Neuronal stem cell (in vitro differentiated cells): Measurements from ENCODE around the gene CIRBP.

Source experiments
- DNase-seq: peaks from one replicate; pipeline ENCODE4 v3.0.0-alpha.2; 2013; ENCODE audit warnings: low spot score
- H2AFZ ChIP-seq: one replicate; pipeline ENCODE4 v1.6.1; 2013; ENCODE audit warnings: mild to moderate bottlenecking, low read length, inconsistent platforms
- H2AK5ac ChIP-seq: 2 replicates; pipeline ENCODE4 v1.6.1; 2013; ENCODE audit warnings: low read depth, mild to moderate bottlenecking, inconsistent platforms, low read length, moderate library complexity, mixed read lengths
- H2BK120ac ChIP-seq: 2 replicates; pipeline ENCODE4 v1.6.1; 2013; ENCODE audit warnings: low read depth, mild to moderate bottlenecking, inconsistent platforms, low read length, moderate library complexity, mixed read lengths
- H2BK12ac ChIP-seq: one replicate; pipeline ENCODE4 v1.6.1; 2013; ENCODE audit warnings: low read length, inconsistent platforms
- H2BK15ac ChIP-seq: 2 replicates; pipeline ENCODE4 v1.6.1; 2013; ENCODE audit warnings: mild to moderate bottlenecking, low read length, inconsistent platforms, mixed read lengths
- H2BK5ac ChIP-seq: one replicate; pipeline ENCODE4 v1.6.1; 2013; ENCODE audit warnings: inconsistent platforms, mild to moderate bottlenecking, low read length, moderate library complexity
- H3K14ac ChIP-seq: one replicate; pipeline ENCODE4 v1.6.1; 2013; ENCODE audit warnings: low read length, inconsistent platforms
- H3K18ac ChIP-seq: 2 replicates; pipeline ENCODE4 v1.6.1; 2013; ENCODE audit warnings: low read length, inconsistent platforms
- H3K23ac ChIP-seq: 2 replicates; pipeline ENCODE4 v1.6.1; 2013; ENCODE audit warnings: low read depth, mild to moderate bottlenecking, mixed read lengths, low read length, inconsistent platforms; ENCODE audit not compliant: poor library complexity
- H3K27ac ChIP-seq: replicated peaks from 3 replicates; pipeline ENCODE4 v1.5.1; 2013; ENCODE audit warnings: low read length, inconsistent platforms
- H3K27me3 ChIP-seq, 3 experiments: 2 replicates each; pipeline ENCODE4 v1.6.1; 2013; ENCODE audit warnings: low read length in 3 of 3, mild to moderate bottlenecking in 2 of 3, inconsistent platforms in 1 of 3, low read depth in 1 of 3, mixed read lengths in 1 of 3, moderate library complexity in 1 of 3; ENCODE audit not compliant: control insufficient read depth in 3 of 3, insufficient read depth in 3 of 3
- H3K36me3 ChIP-seq, 2 donors: replicated peaks in 1 of 2; 2 replicates each; pipeline ENCODE4 v1.6.1; 2013; ENCODE audit warnings: low read length in 2 of 2; ENCODE audit not compliant: control insufficient read depth in 2 of 2, insufficient read depth in 2 of 2
- H3K4ac ChIP-seq: 2 replicates; pipeline ENCODE4 v1.6.1; 2013; ENCODE audit warnings: inconsistent platforms, mild to moderate bottlenecking, low read length, moderate library complexity
- H3K4me1 ChIP-seq, 2 donors: 1 replicate in 1 of 2; 2 replicates in 1 of 2; pipeline ENCODE4 v1.6.1; 2013; ENCODE audit warnings: low read length in 2 of 2, low read depth in 1 of 2; ENCODE audit not compliant: control insufficient read depth in 2 of 2, insufficient read depth in 1 of 2
- H3K4me2 ChIP-seq: one replicate; pipeline ENCODE4 v1.6.1; 2013; ENCODE audit warnings: mild to moderate bottlenecking, low read length, inconsistent platforms; ENCODE audit not compliant: insufficient read depth, poor library complexity, severe bottlenecking
- H3K4me3 ChIP-seq, 2 donors: 2 replicates each; pipeline ENCODE4 v1.5.1; 2013; ENCODE audit warnings: low read length in 2 of 2, mild to moderate bottlenecking in 2 of 2, inconsistent platforms in 1 of 2, moderate library complexity in 1 of 2
- H3K79me1 ChIP-seq: one replicate; pipeline ENCODE4 v1.6.1; 2013; ENCODE audit warnings: low read depth, mild to moderate bottlenecking, inconsistent platforms, low read length, moderate library complexity
- H3K9ac ChIP-seq: one replicate; pipeline ENCODE4 v1.6.1; 2013; ENCODE audit warnings: mild to moderate bottlenecking, low read depth, low read length, inconsistent platforms; ENCODE audit not compliant: poor library complexity
- H3K9me3 ChIP-seq, 2 donors: replicated peaks in 1 of 2; 2 replicates each; pipeline versions ENCODE3 to v1.6.1; 2013; ENCODE audit warnings: low read length in 2 of 2, mild to moderate bottlenecking in 2 of 2, inconsistent platforms in 1 of 2, low read depth in 1 of 2, mixed read lengths in 1 of 2, moderate library complexity in 1 of 2; ENCODE audit not compliant: control insufficient read depth in 2 of 2, insufficient read depth in 1 of 2
- H4K8ac ChIP-seq: one replicate; pipeline ENCODE4 v1.6.1; 2013; ENCODE audit warnings: low read depth, mild to moderate bottlenecking, inconsistent platforms, low read length, moderate library complexity
- H4K91ac ChIP-seq: one replicate; pipeline ENCODE4 v1.6.1; 2013; ENCODE audit warnings: low read length, low read depth, mild to moderate bottlenecking, inconsistent platforms; ENCODE audit not compliant: poor library complexity
- WGBS, 2 donors: extraction: QIAGEN DNeasy Blood & Tissue Kit; methylation state at CpG; one replicate each; pipeline ENCODE4 v1.1.7; 2013; ENCODE audit warnings: missing lambda C conversion rate in 2 of 2, mixed read lengths in 1 of 2; ENCODE audit not compliant: insufficient read length in 2 of 2, insufficient replicate concordance in 1 of 2; ENCODE audit errors: extremely low coverage in 2 of 2; 5-methylcytosine and 5-hydroxymethylcytosine counted together

CIRBP gene

DNA sequence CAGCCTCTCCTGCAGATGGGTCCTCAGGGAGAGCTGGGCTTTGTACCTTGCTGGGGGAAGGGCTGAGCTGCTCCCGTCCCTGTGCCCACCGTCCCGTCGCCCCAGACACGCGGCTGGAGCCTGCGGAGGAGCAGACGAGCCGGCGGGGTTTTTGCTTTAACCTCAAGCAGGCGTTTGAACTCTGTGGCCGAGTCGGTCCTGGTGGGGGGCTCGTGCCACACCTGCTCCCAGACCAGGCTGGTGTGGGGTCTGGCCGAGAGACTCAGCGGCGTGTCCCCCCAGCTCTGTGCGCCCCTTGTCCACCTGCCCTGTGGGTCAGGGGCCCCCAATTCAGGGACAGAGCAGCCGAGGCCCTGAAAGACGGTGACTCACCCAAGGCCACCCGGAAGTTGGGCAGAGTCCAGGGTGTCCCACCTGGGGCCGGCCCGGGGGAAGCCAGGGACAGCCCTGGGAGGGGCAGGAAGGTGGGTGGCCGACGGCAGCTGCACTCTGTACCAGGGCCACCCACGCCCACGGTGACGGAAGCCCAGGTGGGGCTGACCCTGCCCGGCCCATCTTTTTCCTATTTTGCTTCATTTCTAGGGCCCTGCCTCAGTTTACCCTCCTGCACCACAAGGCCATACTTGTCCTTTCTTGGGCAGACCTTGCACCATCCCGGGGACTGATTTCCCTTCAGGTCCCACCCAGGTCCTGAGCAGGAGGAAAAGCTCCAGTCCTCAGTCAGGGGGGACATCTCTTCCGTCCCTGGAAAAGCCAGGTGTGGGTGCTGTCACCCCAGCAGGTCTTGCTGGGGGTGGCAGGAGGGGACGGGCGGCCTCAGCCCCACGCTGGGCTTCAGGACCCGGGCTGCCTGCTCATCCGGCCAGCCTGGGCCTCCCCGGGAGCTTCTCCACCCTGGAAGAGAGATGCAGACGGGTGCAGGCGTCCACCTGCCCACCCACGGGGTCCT lies 21.8 kb downstream of the CIRBP start:
- Histone ChIP-seq H2AK5ac (peak overlapping the region; percentile 86), H3K4me3 (no peak overlapping the region), H2BK15ac (peak overlapping the region; percentile 2), H4K91ac (no peak overlapping the region), H3K9me3 (no peaks in the 10 kb centered on the region), H3K27ac (no peak overlapping the region), H3K9ac (peak overlapping the region; percentile 9), H3K18ac (peak overlapping the region; percentile 83), H3K14ac (no peak overlapping the region), H3K4me2 (no peak overlapping the region), H3K36me3 (peaks cover 0 to under 1% of the 10 kb centered on the region in 2 donors), H3K4me1 (peaks cover 12 to 16% of the 10 kb centered on the region in 2 donors), H3K27me3 (peaks cover 0 to 7% (median 0%) of the 10 kb centered on the region in 3 experiments), H3K79me1 (peaks cover 37% of the 10 kb centered on the region), H2BK5ac (peak overlapping the region; percentile 13), H3K4ac (no peak overlapping the region), H2BK12ac (peak overlapping the region; percentile 58), H4K8ac (peak overlapping the region; percentile 23), H2BK120ac (no peak overlapping the region), H3K23ac (peak overlapping the region; percentile 43), H2AFZ (no peak overlapping the region)
- no CpG with 5 or more reads among the region's 40 CpGs for WGBS, 2 donors
- no peak for DNase-seq

DNA sequence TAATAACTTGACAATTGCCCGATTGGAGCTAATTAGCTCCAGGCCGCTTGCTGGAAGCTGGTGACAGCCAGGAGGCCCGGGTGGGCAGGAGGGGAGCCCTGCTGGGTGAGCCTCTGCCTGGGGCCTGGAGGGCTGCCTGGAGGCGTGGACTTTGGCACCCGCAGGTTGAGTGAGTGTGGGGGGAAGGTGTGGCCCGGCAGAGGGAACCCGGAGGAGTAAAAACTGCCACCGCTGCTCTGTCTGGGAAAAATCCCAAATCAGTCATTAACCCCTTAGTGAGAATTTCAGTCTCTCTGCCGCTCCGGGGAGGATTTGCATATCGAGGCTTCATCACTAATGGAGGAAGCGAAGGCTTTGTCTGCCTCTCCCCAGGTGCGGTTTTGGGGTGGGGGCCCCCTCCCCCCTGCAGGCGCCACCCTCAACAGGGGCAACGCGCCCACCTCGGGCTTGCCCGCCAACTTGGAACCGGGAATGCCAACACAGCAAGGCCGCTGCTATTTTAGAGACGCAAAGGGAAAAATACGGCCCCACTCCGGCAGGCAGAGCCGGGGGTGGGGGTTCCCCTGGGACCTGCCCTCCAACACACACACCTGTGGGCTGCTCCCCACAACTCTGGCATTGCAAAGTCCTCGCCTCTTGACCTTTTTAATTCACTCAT lies 22.8 kb downstream of the CIRBP start:
- Histone ChIP-seq H4K91ac (no peak overlapping the region), H3K23ac (no peak overlapping the region), H3K4ac (no peak overlapping the region), H3K9me3 (no peaks in the 10 kb centered on the region), H2BK5ac (peak overlapping the region; percentile 30), H3K9ac (no peak overlapping the region), H3K36me3 (peaks cover 0 to 3% of the 10 kb centered on the region in 2 donors), H3K18ac (peak overlapping the region; percentile 35), H2AFZ (no peak overlapping the region), H2BK12ac (no peak overlapping the region), H3K4me2 (no peak overlapping the region), H2AK5ac (no peak overlapping the region), H3K4me3 (no peak overlapping the region), H3K14ac (no peak overlapping the region), H2BK15ac (no peak overlapping the region), H3K4me1 (peaks cover 8 to 12% of the 10 kb centered on the region in 2 donors), H4K8ac (no peak overlapping the region), H3K27ac (no peak overlapping the region), H2BK120ac (no peak overlapping the region), H3K79me1 (peaks cover 35% of the 10 kb centered on the region), H3K27me3 (peaks cover 0 to 8% (median 0%) of the 10 kb centered on the region in 3 experiments)
- no CpG with 5 or more reads among the region's 25 CpGs for WGBS, 2 donors
- DNase-seq, result no peak

DNA sequence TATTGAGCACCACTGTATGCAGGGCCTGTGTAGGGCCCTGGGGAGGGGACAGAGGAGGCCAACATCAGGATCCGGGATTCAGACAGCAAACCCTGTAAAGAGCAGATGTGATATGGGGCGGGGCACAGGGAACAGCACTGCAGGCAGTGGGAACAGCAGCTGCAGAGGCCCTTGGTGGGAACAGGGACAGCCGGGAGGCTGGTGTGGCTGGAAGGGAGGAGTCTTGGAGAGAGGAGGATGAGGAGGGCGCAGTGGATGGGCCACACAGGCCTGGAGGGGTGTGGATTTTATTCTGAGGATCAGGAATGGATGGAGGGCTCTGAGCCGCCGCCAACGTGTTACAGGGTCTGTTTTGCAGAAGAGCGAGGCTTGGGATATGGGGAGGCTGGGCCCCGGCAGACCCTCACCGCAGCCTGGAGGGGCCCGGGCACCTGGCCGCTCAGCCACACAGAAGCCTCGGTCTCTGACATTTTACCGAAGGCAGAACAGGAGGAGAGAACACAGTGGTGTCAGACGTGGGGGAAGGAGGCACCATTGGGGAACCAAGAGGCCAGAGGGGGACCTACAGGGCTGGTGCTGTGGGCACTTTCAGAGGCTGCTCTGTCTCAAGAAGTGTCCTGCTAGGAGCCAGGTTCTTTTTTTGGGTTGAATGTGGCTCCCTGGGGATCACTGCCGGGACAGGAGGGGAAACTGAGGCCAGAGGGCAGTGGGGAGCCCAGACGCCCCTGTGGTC lies 23.5 kb downstream of the CIRBP start:
- H3K4me2 ChIP-seq, result no peak overlapping the region
- no peak overlapping the region for H3K14ac ChIP-seq
- no peak overlapping the region for H3K4me3 ChIP-seq
- H3K4me1 ChIP-seq, result peaks cover 6% of the 10 kb centered on the region in 2 donors
- no peak overlapping the region for H2BK5ac ChIP-seq
- H2BK12ac ChIP-seq, result no peak overlapping the region
- no peak overlapping the region for H4K91ac ChIP-seq
- DNase-seq, result no peak
- WGBS, 2 donors, result no CpG with 5 or more reads among the region's 17 CpGs
- no peaks in the 10 kb centered on the region for H3K9me3 ChIP-seq
- no peak overlapping the region for H3K4ac ChIP-seq
- no peak overlapping the region for H2AK5ac ChIP-seq
- H2BK120ac ChIP-seq, result no peak overlapping the region
- H4K8ac ChIP-seq, result no peak overlapping the region
- no peak overlapping the region for H3K9ac ChIP-seq
- no peak overlapping the region for H2BK15ac ChIP-seq
- H3K36me3 ChIP-seq, result peaks cover 3% of the 10 kb centered on the region in 2 donors
- H3K79me1 ChIP-seq, result peaks cover 29% of the 10 kb centered on the region
- no peak overlapping the region for H3K18ac ChIP-seq
- H3K27ac ChIP-seq, result no peak overlapping the region
- peaks cover 0 to 8% (median 0%) of the 10 kb centered on the region in 3 experiments for H3K27me3 ChIP-seq
- no peak overlapping the region for H2AFZ ChIP-seq
- H3K23ac ChIP-seq, result no peak overlapping the region
